Panc1 (cell line): ENCODE measurements around the gene GBP5. TPM values are rescaled to one million over a fixed set of nuclear protein-coding genes. Genes with fewer than 3 reads are reported as not detected.

Experiments
- ATAC-seq: fragments of 200-7000 bp; cut with Tn5 transposase; 2 replicates; pipeline ENCODE4 v1.9.1; 2020; ENCODE audit warnings: mild to moderate bottlenecking, moderate library complexity
- BruUV-seq: library from RNA; stranded (reverse); fragments of 400-500 nt; replicated peaks from 2 replicates; lab custom pipeline; 2021; lab: Mats Ljungman, UMichigan
- CTCF ChIA-PET: fragments of 300-600 bp; sonication (Branson Sonifier 250); formaldehyde crosslinking; loops from one replicate; lab custom pipeline; 2022; ENCODE audit warnings: antibody characterized with exemption; lab: Charles Lee
- POLR2A ChIA-PET: fragments of 300-600 bp; sonication (Branson Sonifier 250); formaldehyde crosslinking; loops from one replicate; lab custom pipeline; 2022; ENCODE audit warnings: antibody characterized with exemption; lab: Charles Lee
- DNase-seq: peaks from one replicate; pipeline ENCODE4 v3.0.0-alpha.2; 2010; ENCODE audit warnings: low read depth, low spot score
- H3K27ac ChIP-seq: 2 replicates; pipeline ENCODE4 v1.5.1; 2011; ENCODE audit warnings: mild to moderate bottlenecking, low read length, inconsistent platforms
- H3K27me3 ChIP-seq: fragments of 200-500 bp; sonication (Bioruptor generic); 2 replicates; pipeline ENCODE4 v1.6.0; 2014; ENCODE audit warnings: low read length, inconsistent platforms; ENCODE audit not compliant: control insufficient read depth, insufficient read depth
- H3K36me3 ChIP-seq: fragments of 200-500 bp; sonication (Bioruptor generic); 2 replicates; pipeline ENCODE4 v1.5.1; 2014; ENCODE audit warnings: inconsistent platforms, mild to moderate bottlenecking, low read length, moderate library complexity; ENCODE audit not compliant: control insufficient read depth, insufficient read depth
- H3K4me1 ChIP-seq: 2 replicates; pipeline ENCODE4 v1.5.1; 2011; ENCODE audit warnings: inconsistent platforms, mild to moderate bottlenecking, low read length, moderate library complexity; ENCODE audit not compliant: control insufficient read depth, insufficient read depth
- H3K4me3 ChIP-seq, 2 experiments: 2 replicates each; pipeline ENCODE4 v1.5.1; 2011 to 2012; ENCODE audit warnings: low read depth in 2 of 2, low read length in 2 of 2, mild to moderate bottlenecking in 2 of 2, inconsistent platforms in 1 of 2, moderate library complexity in 1 of 2
- H3K9me3 ChIP-seq: fragments of 200-500 bp; sonication (Bioruptor generic); 2 replicates; pipeline ENCODE4 v1.5.1; 2014; ENCODE audit warnings: low read depth, mild to moderate bottlenecking, inconsistent platforms, low read length, moderate library complexity; ENCODE audit not compliant: control insufficient read depth, insufficient read depth
- CTCF ChIP-seq: fragments of 450-650 bp; IDR thresholded peaks from 2 replicates; pipeline ENCODE4 v1.5.1; 2017; ENCODE audit warnings: mild to moderate bottlenecking
- POLR2AphosphoS5 ChIP-seq: IDR thresholded peaks from 2 replicates; pipeline ENCODE4 v1.6.1; 2012; ENCODE audit warnings: mild to moderate bottlenecking, low read depth, low read length, moderate library complexity
- REST ChIP-seq, 2 experiments: IDR thresholded peaks; 2 replicates each; pipeline ENCODE4 v1.6.1; 2011 to 2012; ENCODE audit warnings: low read depth in 2 of 2, control low read depth in 1 of 2, low read length in 1 of 2, mild to moderate bottlenecking in 1 of 2, moderate library complexity in 1 of 2; ENCODE audit not compliant: insufficient read depth in 1 of 2
- SIN3A ChIP-seq: IDR thresholded peaks from 2 replicates; pipeline ENCODE4 v1.6.1; 2012; ENCODE audit warnings: low read depth, mild to moderate bottlenecking, low read length, moderate library complexity, borderline replicate concordance; ENCODE audit not compliant: insufficient read depth
- TCF7L2 ChIP-seq: IDR thresholded peaks from 2 replicates; pipeline ENCODE4 v1.6.1; 2011; ENCODE audit warnings: mild to moderate bottlenecking, low read depth, low read length, inconsistent platforms
- in situ Hi-C: cut with HindIII; loops from 2 replicates; pipeline ENCODE4 v1.10.0; 2016; ENCODE audit warnings: low sequenced_read_pairs, low pct_unique_long_range_greater_than_20kb
- intact Hi-C: fragments of 100-400 bp; cut with micrococcal nuclease; formaldehyde crosslinking; loops from one replicate; pipeline ENCODE4 v1.10.0; 2022; ENCODE audit not compliant: unreplicated experiment
- total RNA-seq: library from RNA; stranded (reverse); gene quantifications from one replicate; pipeline ENCODE4 v1.2.1, GENCODE V29; 2021; ENCODE audit not compliant: unreplicated experiment

The GBP5 gene
- total RNA-seq, 1 experiment from 2014 or later, result 0.10 TPM

- in situ Hi-C loops (no loop called here), intact Hi-C loops (no loop called here)
- Histone ChIP-seq H3K4me1 (no peaks in the 10 kb centered on the region), H3K27ac (no peak overlapping the region), H3K9me3 (no peaks in the 10 kb centered on the region), H3K27me3 (no peaks in the 10 kb centered on the region), H3K4me3 (no peak overlapping the region), H3K36me3 (no peaks in the 10 kb centered on the region)
- no TSS peak for BruUV-seq
- ATAC-seq, result no peak
- DNase-seq, result no peak
- ChIA-PET POLR2A (no interaction called here), CTCF (no interaction called here)
- TF ChIP-seq REST (IDR thresholded peaks at IDR 0.05; ENCODE audit: insufficient read depth in 1 of 2, low read depth in 2 of 2, low read length in 1 of 2) (no peak), POLR2AphosphoS5 (no peak), SIN3A (no peak), TCF7L2 (no peak), CTCF (no peak)
Measured at GRCh38 chr1:89269277-89269676, 3.4 kb downstream of the GBP5 start.

GRCh38 chr1:89262643-89263042 lies 10.0 kb downstream of the GBP5 start:
- no peak for DNase-seq
- BruUV-seq, result no TSS peak
- Histone ChIP-seq H3K4me1 (no peaks in the 10 kb centered on the region), H3K9me3 (no peaks in the 10 kb centered on the region), H3K27ac (no peak overlapping the region), H3K27me3 (no peaks in the 10 kb centered on the region), H3K36me3 (no peaks in the 10 kb centered on the region), H3K4me3 (no peak overlapping the region)
- intact Hi-C loops, result no loop called here
- CTCF ChIA-PET, result no interaction called here
- POLR2A ChIA-PET, result no interaction called here
- ATAC-seq, result no peak
- TF ChIP-seq CTCF (no peak), TCF7L2 (no peak)
- in situ Hi-C loops, result no loop called here
